ENCODE measurements around the gene HOXB7.

The HOXB7 gene

GRCh38 chr17:48624544-48625494, 14.0 kb upstream of the HOXB7 start:
- H3K4me3 Mint-ChIP-seq = peak overlapping the region; percentile 78 to 88
- H3K27ac Mint-ChIP-seq = no peak overlapping the region
- peaks cover 91 to 99% of the 10 kb centered on the region in 2 donors for H3K27me3 Mint-ChIP-seq
- no peaks in the 10 kb centered on the region for H3K9me3 Mint-ChIP-seq
- H3K4me1 Mint-ChIP-seq (ENCODE audit: low read depth in 2 of 2) = peaks cover 10 to 16% of the 10 kb centered on the region in 2 donors
- ATAC-seq (replicated peaks) = peak; percentile 28
- H3K36me3 Mint-ChIP-seq (ENCODE audit: insufficient read depth) = peaks cover 9% of the 10 kb centered on the region
- DNase-seq = no peak

- no peak for DNase-seq
- H3K36me3 Mint-ChIP-seq (ENCODE audit: insufficient read depth) = peaks cover 11% of the 10 kb centered on the region
- peaks cover 12 to 16% of the 10 kb centered on the region in 2 donors for H3K4me1 Mint-ChIP-seq (ENCODE audit: low read depth in 2 of 2)
- peaks cover 91 to 99% of the 10 kb centered on the region in 2 donors for H3K27me3 Mint-ChIP-seq
- no peaks in the 10 kb centered on the region for H3K9me3 Mint-ChIP-seq
- peak overlapping the region in 1 of 2 donors; percentile 44 for H3K4me3 Mint-ChIP-seq
- ATAC-seq (replicated peaks) = no peak
- no peak overlapping the region for H3K27ac Mint-ChIP-seq
These were observed 13.3 kb upstream of the HOXB7 start for GRCh38 chr17:48624118-48624517.

- H3K4me3 Mint-ChIP-seq = no peak overlapping the region
- H3K9me3 Mint-ChIP-seq = no peaks in the 10 kb centered on the region
- H3K36me3 Mint-ChIP-seq (ENCODE audit: insufficient read depth) = peaks cover 11% of the 10 kb centered on the region
- DNase-seq (no peak), ATAC-seq (replicated peaks) (no peak)
- no peak overlapping the region for H3K27ac Mint-ChIP-seq
- H3K27me3 Mint-ChIP-seq = peaks cover 90 to 99% of the 10 kb centered on the region in 2 donors
- peaks cover 14 to 16% of the 10 kb centered on the region in 2 donors for H3K4me1 Mint-ChIP-seq (ENCODE audit: low read depth in 2 of 2)
These were observed 12.8 kb upstream of the HOXB7 start for GRCh38 chr17:48623583-48623982.

- peaks cover 16 to 19% of the 10 kb centered on the region in 2 donors for H3K4me1 Mint-ChIP-seq (ENCODE audit: low read depth in 2 of 2)
- peaks cover 18% of the 10 kb centered on the region for H3K36me3 Mint-ChIP-seq (ENCODE audit: insufficient read depth)
- no peak overlapping the region for H3K4me3 Mint-ChIP-seq
- DNase-seq = no peak
- H3K27me3 Mint-ChIP-seq = peaks cover 90 to 99% of the 10 kb centered on the region in 2 donors
- no peak for ATAC-seq (replicated peaks)
- no peaks in the 10 kb centered on the region for H3K9me3 Mint-ChIP-seq
- H3K27ac Mint-ChIP-seq = no peak overlapping the region
These were observed 12.0 kb upstream of the HOXB7 start for GRCh38 chr17:48622857-48623256.

- H3K36me3 Mint-ChIP-seq (ENCODE audit: insufficient read depth) = peaks cover 21% of the 10 kb centered on the region
- H3K4me3 Mint-ChIP-seq = peak overlapping the region in 1 of 2 donors; percentile 15
- peaks cover 20 to 21% of the 10 kb centered on the region in 2 donors for H3K4me1 Mint-ChIP-seq (ENCODE audit: low read depth in 2 of 2)
- H3K27me3 Mint-ChIP-seq = peaks cover 89 to 99% of the 10 kb centered on the region in 2 donors
- ATAC-seq (replicated peaks) = no peak
- no peak overlapping the region for H3K27ac Mint-ChIP-seq
- DNase-seq = no peak
- no peaks in the 10 kb centered on the region for H3K9me3 Mint-ChIP-seq
These were observed 10.9 kb upstream of the HOXB7 start for GRCh38 chr17:48621410-48622392.

GRCh38 chr17:48620461-48621139, 9.8 kb upstream of the HOXB7 start:
- Mint-ChIP-seq H3K4me1 (ENCODE audit: low read depth in 2 of 2) (peaks cover 13 to 18% of the 10 kb centered on the region in 2 donors), H3K27ac (no peak overlapping the region), H3K4me3 (no peak overlapping the region), H3K27me3 (peaks cover 90 to 99% of the 10 kb centered on the region in 2 donors), H3K9me3 (no peaks in the 10 kb centered on the region), H3K36me3 (ENCODE audit: insufficient read depth) (peaks cover 19% of the 10 kb centered on the region)
- DNase-seq (no peak), ATAC-seq (replicated peaks) (no peak)

- peaks cover 9 to 17% of the 10 kb centered on the region in 2 donors for H3K4me1 Mint-ChIP-seq (ENCODE audit: low read depth in 2 of 2)
- H3K36me3 Mint-ChIP-seq (ENCODE audit: insufficient read depth) = peaks cover 19% of the 10 kb centered on the region
- DNase-seq = no peak
- no peak overlapping the region for H3K27ac Mint-ChIP-seq
- H3K4me3 Mint-ChIP-seq = peak overlapping the region in 1 of 2 donors; percentile 12
- no peaks in the 10 kb centered on the region for H3K9me3 Mint-ChIP-seq
- H3K27me3 Mint-ChIP-seq = peaks cover 94 to 99% of the 10 kb centered on the region in 2 donors
- ATAC-seq (replicated peaks) = no peak
These were observed 9.1 kb upstream of the HOXB7 start for GRCh38 chr17:48619826-48620449.

- peaks cover 30% of the 10 kb centered on the region for H3K36me3 Mint-ChIP-seq (ENCODE audit: insufficient read depth)
- no peaks in the 10 kb centered on the region for H3K9me3 Mint-ChIP-seq
These were observed 7.6 kb upstream of the HOXB7 start for GRCh38 chr17:48618256-48618896.

GRCh38 chr17:48617471-48618255, 6.8 kb upstream of the HOXB7 start:
- Mint-ChIP-seq H3K27ac (peak overlapping the region in 1 of 2 donors; percentile 77), H3K4me1 (ENCODE audit: low read depth in 2 of 2) (peaks cover 26 to 31% of the 10 kb centered on the region in 2 donors)

More at GRCh38 chr17:48618256-48618896, 7.6 kb upstream of the HOXB7 start:
- Mint-ChIP-seq H3K27me3 (peaks cover 97 to 100% of the 10 kb centered on the region in 2 donors), H3K4me1 (ENCODE audit: low read depth in 2 of 2) (peaks cover 21 to 26% of the 10 kb centered on the region in 2 donors), H3K27ac (no peak overlapping the region), H3K4me3 (peak overlapping the region in 1 of 2 donors; percentile 55)
- ATAC-seq (replicated peaks) (peak; percentile 74), DNase-seq (peak; percentile 81 to 86 (median 84))

GRCh38 chr17:48616717-48617470, 6.1 kb upstream of the HOXB7 start:
- Mint-ChIP-seq H3K4me1 (ENCODE audit: low read depth in 2 of 2) (peaks cover 31 to 37% of the 10 kb centered on the region in 2 donors), H3K4me3 (peak overlapping the region in 1 of 2 donors; percentile 44), H3K36me3 (ENCODE audit: insufficient read depth) (peaks cover 36% of the 10 kb centered on the region), H3K9me3 (no peaks in the 10 kb centered on the region), H3K27ac (peak overlapping the region in 1 of 2 donors; percentile 77), H3K27me3 (peaks cover 83 to 100% of the 10 kb centered on the region in 2 donors)
- DNase-seq = no peak
- ATAC-seq (replicated peaks) = no peak

More at GRCh38 chr17:48617471-48618255, 6.8 kb upstream of the HOXB7 start:
- DNase-seq (no peak), ATAC-seq (replicated peaks) (no peak)
- H3K36me3 Mint-ChIP-seq (ENCODE audit: insufficient read depth) = peaks cover 32% of the 10 kb centered on the region
- no peaks in the 10 kb centered on the region for H3K9me3 Mint-ChIP-seq
- peaks cover 90 to 100% of the 10 kb centered on the region in 2 donors for H3K27me3 Mint-ChIP-seq
- H3K4me3 Mint-ChIP-seq = peak overlapping the region; percentile 44 to 55
